GM19099 (cell line): ENCODE measurements around the gene OGFOD1.
A peak's percentile ranks its signal among the peaks of the same experiment; 100 is the strongest.

Source experiments
- POLR2A ChIP-seq: IDR thresholded peaks from 3 replicates; pipeline ENCODE4 v1.6.1; 2011; ENCODE audit warnings: low read depth; ENCODE audit not compliant: insufficient read length; ENCODE audit errors: extremely low read depth

Gene OGFOD1

GRCh38 chr16:56450986-56451752, at the start of gene OGFOD1, which contains the start of gene NUDT21:
OGFOD1 (plus strand) TSS chr16:56451554; CDS start chr16:56451613, 59 bp downstream.
NUDT21 (minus strand) TSS chr16:56451332; CDS start chr16:56451202, 130 bp downstream.
- peak; percentile 75 for TF ChIP-seq POLR2A

- TF ChIP-seq POLR2A = no peak
Observed at GRCh38 chr16:56405977-56406672, 45.2 kb upstream of the OGFOD1 start.

DNA sequence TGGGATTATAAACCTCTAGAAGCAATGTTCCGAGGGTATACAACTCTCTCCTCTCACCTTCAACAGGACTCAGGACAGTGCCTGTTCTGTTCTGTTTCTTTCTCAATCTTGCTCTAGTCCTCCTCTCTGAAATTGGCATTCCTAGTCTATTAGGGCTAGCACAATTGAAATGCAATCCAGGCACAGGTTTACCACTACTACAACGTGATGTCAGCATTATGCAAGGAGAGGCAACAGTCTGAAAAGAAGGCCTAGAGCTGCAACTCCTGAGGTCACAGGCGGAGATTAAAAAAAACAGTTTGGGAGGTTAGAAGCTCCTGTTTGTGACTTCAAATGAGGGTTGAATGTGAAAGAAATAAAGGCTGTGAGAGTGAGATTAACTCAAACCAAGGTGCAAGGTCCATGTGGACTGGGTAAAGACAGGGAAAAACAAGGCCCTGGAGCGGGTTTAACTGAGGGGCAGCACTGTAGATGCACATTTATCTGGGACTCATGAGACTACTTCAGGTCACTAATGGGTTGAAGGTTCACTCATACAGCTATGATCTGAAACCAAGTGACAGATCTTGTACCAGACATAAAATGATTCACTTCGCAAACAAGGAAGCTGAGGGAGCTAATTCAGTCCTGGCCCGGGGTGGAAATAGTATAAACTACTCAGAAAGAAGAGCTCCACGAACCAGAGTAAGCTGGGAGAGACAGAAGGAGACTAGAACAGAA, 42.8 kb upstream of the OGFOD1 start:
- TF ChIP-seq POLR2A = no peak

DNA sequence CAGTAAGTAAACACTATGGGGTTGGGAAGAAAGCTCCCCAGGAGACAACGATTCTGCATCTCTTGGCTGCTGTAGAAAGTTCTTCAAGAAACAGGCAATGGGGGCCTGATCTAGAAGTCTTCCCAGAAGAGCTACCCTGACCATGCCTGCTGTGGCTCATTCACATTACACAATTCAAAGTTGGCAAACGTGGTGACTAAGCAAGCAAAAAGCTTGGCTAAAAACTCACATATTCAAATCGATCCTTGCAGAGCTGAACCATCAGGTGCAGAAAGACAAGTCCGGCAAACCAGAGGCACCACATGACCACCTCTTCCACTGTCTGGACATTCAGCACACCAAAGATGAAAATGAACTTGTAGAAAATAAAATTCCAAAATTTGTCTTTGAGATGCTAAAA, 42.2 kb upstream of the OGFOD1 start:
- no peak for TF ChIP-seq POLR2A

GRCh38 chr16:56411123-56411522, 40.2 kb upstream of the OGFOD1 start:
- no peak for TF ChIP-seq POLR2A

DNA sequence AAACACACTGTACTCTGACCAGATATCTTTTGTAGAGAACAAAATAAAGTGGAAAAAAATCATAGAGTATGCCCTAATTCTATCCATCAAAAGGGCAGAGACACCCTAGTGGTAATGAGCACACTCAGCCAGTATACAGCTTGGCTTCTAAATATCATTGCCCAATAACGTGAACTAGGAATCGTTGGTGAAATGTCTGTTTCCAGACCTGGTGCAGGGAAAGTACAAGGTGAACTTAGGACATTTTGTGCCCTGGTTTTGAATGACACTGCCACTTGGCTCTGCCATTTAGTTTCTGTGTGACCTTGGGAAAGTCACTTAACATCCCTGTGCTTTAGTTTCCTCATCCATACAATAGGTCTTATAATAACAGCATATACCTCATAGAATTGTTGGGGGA, 39.7 kb upstream of the OGFOD1 start:
- TF ChIP-seq POLR2A = no peak

DNA sequence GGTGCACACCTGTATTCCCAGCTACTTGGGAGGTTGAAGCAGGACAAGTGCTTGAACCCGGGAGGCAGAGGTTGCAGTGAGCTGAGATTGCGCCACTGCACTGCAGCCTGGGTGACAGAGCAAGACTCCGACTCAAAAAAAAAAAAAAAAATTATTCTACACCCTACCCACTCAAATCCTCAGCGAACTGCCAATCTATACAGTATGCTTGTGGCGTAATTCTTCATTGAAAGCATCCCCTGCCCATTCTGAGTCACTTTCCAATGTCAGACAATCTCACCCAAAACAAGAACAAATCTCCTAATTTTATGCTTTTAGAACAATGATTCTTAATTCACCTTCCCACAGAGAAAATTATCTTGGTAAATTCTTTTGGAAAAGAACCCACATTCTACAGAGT, 38.0 kb upstream of the OGFOD1 start:
- no peak for TF ChIP-seq POLR2A

- no peak for TF ChIP-seq POLR2A
Observed at GRCh38 chr16:56414366-56414765, 37.0 kb upstream of the OGFOD1 start.

DNA sequence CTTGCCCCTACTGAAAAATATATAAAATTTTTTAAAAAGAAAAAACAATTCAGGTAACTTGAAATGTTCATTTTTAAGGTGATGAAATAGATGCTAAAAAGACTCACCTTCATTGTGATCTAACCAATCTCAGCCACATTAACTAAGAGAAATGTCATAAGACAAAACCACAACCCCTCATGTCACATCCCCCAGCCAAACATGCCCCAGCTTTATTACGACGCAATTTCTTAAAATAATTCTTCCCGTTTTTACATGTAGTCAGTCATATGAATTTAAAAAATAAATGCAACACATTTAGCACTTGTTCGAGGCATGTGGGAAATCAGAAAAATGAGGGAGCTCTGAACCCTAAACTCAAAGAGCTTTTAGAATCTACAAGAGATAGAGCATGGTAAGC, 35.5 kb upstream of the OGFOD1 start:
- no peak for TF ChIP-seq POLR2A

DNA sequence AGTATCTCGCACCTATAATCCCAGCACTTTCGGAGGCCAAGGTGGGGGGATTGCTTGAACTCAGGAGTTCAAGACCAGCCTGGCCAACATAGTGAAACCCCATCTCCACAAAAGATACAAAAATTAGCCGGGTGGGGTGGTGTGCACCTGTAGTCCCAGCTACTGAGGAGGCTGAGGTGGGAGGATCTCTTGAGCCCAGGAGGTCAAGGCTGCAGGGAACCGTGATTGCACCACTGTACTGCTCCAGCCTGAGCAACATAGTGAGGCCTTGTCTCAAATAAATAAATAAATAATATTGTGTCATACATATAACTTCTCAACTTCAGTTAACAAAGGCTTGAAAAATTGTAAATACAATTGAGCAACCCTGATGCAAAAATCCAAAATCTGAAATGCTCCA, 34.2 kb upstream of the OGFOD1 start:
- no peak for TF ChIP-seq POLR2A

- TF ChIP-seq POLR2A = no peak
Observed at GRCh38 chr16:56419740-56420548, 31.4 kb upstream of the OGFOD1 start.

- no peak for TF ChIP-seq POLR2A
Observed at GRCh38 chr16:56420613-56421012, 30.7 kb upstream of the OGFOD1 start.

GRCh38 chr16:56421313-56421712, 30.0 kb upstream of the OGFOD1 start:
- no peak for TF ChIP-seq POLR2A

DNA sequence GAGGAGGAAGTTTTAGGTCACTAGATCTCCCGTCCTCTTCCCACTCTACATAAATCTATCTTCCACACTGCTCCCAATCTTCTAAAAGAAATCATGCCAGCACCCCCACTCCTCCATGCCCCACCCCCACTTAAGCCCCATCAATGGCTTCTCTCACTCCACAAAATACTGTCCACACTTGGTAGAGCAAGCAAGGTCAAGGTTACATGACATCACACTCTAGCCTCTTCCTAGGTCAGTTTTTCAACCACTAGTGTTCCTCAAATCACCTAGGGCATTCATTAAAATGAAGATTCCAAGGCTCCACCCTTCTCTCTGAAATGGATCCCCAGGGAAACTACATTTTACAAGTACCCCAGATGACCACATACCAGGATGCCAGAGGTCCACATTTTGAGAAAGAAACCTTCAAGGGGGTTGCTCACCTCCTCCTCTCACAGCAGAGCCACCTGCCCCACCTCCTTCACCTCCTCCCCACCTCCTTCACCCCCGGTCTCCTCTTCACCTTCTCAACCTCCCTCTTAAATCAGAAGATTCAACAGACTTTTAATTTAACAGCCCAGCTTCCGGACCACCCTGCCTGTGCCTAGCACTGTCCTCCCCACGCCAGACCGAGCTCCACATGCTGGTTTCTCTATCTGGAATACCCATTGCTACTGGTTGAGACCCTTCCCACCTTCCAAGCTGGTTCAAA, 29.2 kb upstream of the OGFOD1 start:
- TF ChIP-seq POLR2A = no peak
